PC-3 (cell line): ENCODE results near the gene ARF4.

Experiments
- CTCF ChIP-seq: fragments of 300-600 bp; sonication (generic); conservative IDR thresholded peaks from 2 replicates; pipeline ENCODE4 v1.5.1; 2017; ENCODE audit warnings: antibody characterized with exemption, low read depth, mild to moderate bottlenecking, low read length
- EZH2 ChIP-seq: fragments of 300-600 bp; sonication (generic); IDR thresholded peaks from one replicate; pipeline ENCODE4 v1.6.1; 2017; ENCODE audit warnings: antibody characterized with exemption, mild to moderate bottlenecking, low read length; ENCODE audit not compliant: unreplicated experiment
- EZH2phosphoT487 ChIP-seq: fragments of 300-600 bp; sonication (generic); IDR thresholded peaks from 2 replicates; pipeline ENCODE4 v1.6.1; 2018; ENCODE audit warnings: mild to moderate bottlenecking, antibody characterized with exemption, low read length, borderline replicate concordance

GRCh38 chr3:57555306-57555705 lies 41.8 kb downstream of the ARF4 start:
- no peak for TF ChIP-seq EZH2
- TF ChIP-seq CTCF = no peak
- no peak for TF ChIP-seq EZH2phosphoT487
